Heart left ventricle (tissue), 13 donors: ENCODE results near the gene IL12RB2.

Source experiments
- CTCF ChIP-seq, 12 donors: fragments of 200-600 bp; sonication (generic) in 4 of 12; IDR thresholded peaks; one replicate each; pipeline versions ENCODE4 v1.5.0 to v1.8.0; 2018 to 2022; ENCODE audit warnings: antibody characterized with exemption in 12 of 12, mild to moderate bottlenecking in 5 of 12
- POLR2A ChIP-seq, 2 donors: fragments of 450-650 bp; IDR thresholded peaks; one replicate each; pipeline ENCODE4 v1.6.1; 2017; ENCODE audit warnings: antibody characterized with exemption in 2 of 2, mild to moderate bottlenecking in 2 of 2, moderate library complexity in 2 of 2
- donor health status: ischemic (EF 13 %, LVEDD 7.1; RV severe dilation, severe dysfunction).
- donor health status: DM: no; HTN: yes; CAD: no.
- donor health status: DM: no; HTN: no; CAD: no.
- donor health status: ischemic (EF 25% LVEDD 6.9; RV normal size, moderate dysfunction).
- donor health status: ischemic (EF 25% LVEDD 5.7; RV mildly dilated, moderate dysfunction).
- donor health status: ischemic (EF 35%, LVEDD 5.7; RV mildly dilated, moderate dysfunction).
- donor health status: nonischemic (EF 11% LVEDD 7.7; RV severe dilation, severe dysfunction).
- donor health status: DM: yes; HTN: yes; CAD: no.
- donor health status: PGD.
- donor health status: ischemic (EF 29% LVEDD 5.4; RV normal size, mild dysfunction).
- donor health status: nonischemic (EF 23%, LVEDD 6.1; RV moderate dilation, normal function).

- no peak for TF ChIP-seq CTCF (IDR thresholded peaks at IDR 0.05)
- TF ChIP-seq POLR2A (IDR thresholded peaks at IDR 0.05): no peak
Observed at GRCh38 chr1:67427947-67428346, 120.3 kb downstream of the IL12RB2 start.
